Measurements from ENCODE around the gene TTC29.
"Not testable (repeated sequence)": the region's sequence is repeated elsewhere in the genome, so short reads cannot be mapped to it uniquely, and the experiment has no call there.

The TTC29 gene

GRCh38 chr4:146842876-146843275 lies 102.8 kb downstream of the TTC29 start:
- no peaks in the 10 kb centered on the region for H3K9me3 ChIP-seq (ENCODE audit: severe bottlenecking)
- no peak for TF ChIP-seq CTCF (IDR thresholded peaks at IDR 0.05; ENCODE audit: low read depth, low read length)

GRCh38 chr4:146840731-146841130 lies 104.9 kb downstream of the TTC29 start:
- TF ChIP-seq CTCF (IDR thresholded peaks at IDR 0.05; ENCODE audit: low read depth, low read length): no peak
- DNase-seq: no peak
- no peak overlapping the region for H3K4me3 ChIP-seq (ENCODE audit: low read depth, low read length)
- H3K9me3 ChIP-seq (ENCODE audit: severe bottlenecking): no peaks in the 10 kb centered on the region
- no peaks in the 10 kb centered on the region for H3K27me3 ChIP-seq (ENCODE audit: insufficient read depth, low read depth, severe bottlenecking)
- no peaks in the 10 kb centered on the region for H3K36me3 ChIP-seq
- H3K27ac ChIP-seq: no peak overlapping the region

More at GRCh38 chr4:146842876-146843275, 102.8 kb downstream of the TTC29 start:
- Histone ChIP-seq H3K27me3 (ENCODE audit: insufficient read depth, low read depth, severe bottlenecking) (no peaks in the 10 kb centered on the region), H3K4me3 (ENCODE audit: low read depth, low read length) (no peak overlapping the region), H3K27ac (no peak overlapping the region), H3K36me3 (no peaks in the 10 kb centered on the region)
- no peak for DNase-seq

GRCh38 chr4:146835096-146835495 lies 110.6 kb downstream of the TTC29 start:
- Histone ChIP-seq H3K27ac (no peak overlapping the region), H3K36me3 (no peaks in the 10 kb centered on the region), H3K27me3 (ENCODE audit: insufficient read depth, low read depth, severe bottlenecking) (no peaks in the 10 kb centered on the region), H3K4me3 (ENCODE audit: low read depth, low read length) (no peak overlapping the region), H3K9me3 (ENCODE audit: severe bottlenecking) (no peaks in the 10 kb centered on the region)
- no peak for DNase-seq
- no peak for TF ChIP-seq CTCF (IDR thresholded peaks at IDR 0.05; ENCODE audit: low read depth, low read length)

- Histone ChIP-seq H3K36me3 (no peaks in the 10 kb centered on the region), H3K27ac (no peak overlapping the region), H3K27me3 (ENCODE audit: insufficient read depth, low read depth, severe bottlenecking) (no peaks in the 10 kb centered on the region), H3K9me3 (ENCODE audit: severe bottlenecking) (no peaks in the 10 kb centered on the region), H3K4me3 (ENCODE audit: low read depth, low read length) (no peak overlapping the region)
- TF ChIP-seq CTCF (IDR thresholded peaks at IDR 0.05; ENCODE audit: low read depth, low read length): no peak
- DNase-seq: no peak
These were observed 111.2 kb downstream of the TTC29 start for GRCh38 chr4:146834263-146835034.

- H3K27ac ChIP-seq: no peak overlapping the region
- no peak overlapping the region for H3K4me3 ChIP-seq (ENCODE audit: low read depth, low read length)
- no peak for TF ChIP-seq CTCF (IDR thresholded peaks at IDR 0.05; ENCODE audit: low read depth, low read length)
- H3K27me3 ChIP-seq (ENCODE audit: insufficient read depth, low read depth, severe bottlenecking): no peaks in the 10 kb centered on the region
- peak; percentile 39 for DNase-seq
- no peaks in the 10 kb centered on the region for H3K9me3 ChIP-seq (ENCODE audit: severe bottlenecking)
- no peaks in the 10 kb centered on the region for H3K36me3 ChIP-seq
These were observed 112.1 kb downstream of the TTC29 start for GRCh38 chr4:146833530-146833929.

- not testable (repeated sequence) for H3K36me3 ChIP-seq; H3K27me3 ChIP-seq (ENCODE audit: insufficient read depth, low read depth, severe bottlenecking); H3K9me3 ChIP-seq (ENCODE audit: severe bottlenecking); H3K4me3 ChIP-seq (ENCODE audit: low read depth, low read length); H3K27ac ChIP-seq; DNase-seq
These were observed 122.7 kb downstream of the TTC29 start for GRCh38 chr4:146822980-146823379.
